ENCODE results near the gene INCA1.

Gene INCA1

GRCh38 chr17:4969551-4970173, 27.7 kb downstream of the INCA1 start:
- DNase-seq, result no peak

GRCh38 chr17:4969047-4969550, 28.2 kb downstream of the INCA1 start:
- DNase-seq, result no peak

- no peak for DNase-seq
These were observed 28.8 kb downstream of the INCA1 start for GRCh38 chr17:4968486-4969046.

- DNase-seq, result peak; percentile 93
These were observed 29.5 kb downstream of the INCA1 start, which contains the start of gene SPAG7 for GRCh38 chr17:4967539-4968485. SPAG7 (minus strand) TSS chr17:4967817; CDS start chr17:4967804, 13 bp downstream.

GRCh38 chr17:4966844-4967538, 30.3 kb downstream of the INCA1 start:
- peak; percentile 92 for DNase-seq

DNA sequence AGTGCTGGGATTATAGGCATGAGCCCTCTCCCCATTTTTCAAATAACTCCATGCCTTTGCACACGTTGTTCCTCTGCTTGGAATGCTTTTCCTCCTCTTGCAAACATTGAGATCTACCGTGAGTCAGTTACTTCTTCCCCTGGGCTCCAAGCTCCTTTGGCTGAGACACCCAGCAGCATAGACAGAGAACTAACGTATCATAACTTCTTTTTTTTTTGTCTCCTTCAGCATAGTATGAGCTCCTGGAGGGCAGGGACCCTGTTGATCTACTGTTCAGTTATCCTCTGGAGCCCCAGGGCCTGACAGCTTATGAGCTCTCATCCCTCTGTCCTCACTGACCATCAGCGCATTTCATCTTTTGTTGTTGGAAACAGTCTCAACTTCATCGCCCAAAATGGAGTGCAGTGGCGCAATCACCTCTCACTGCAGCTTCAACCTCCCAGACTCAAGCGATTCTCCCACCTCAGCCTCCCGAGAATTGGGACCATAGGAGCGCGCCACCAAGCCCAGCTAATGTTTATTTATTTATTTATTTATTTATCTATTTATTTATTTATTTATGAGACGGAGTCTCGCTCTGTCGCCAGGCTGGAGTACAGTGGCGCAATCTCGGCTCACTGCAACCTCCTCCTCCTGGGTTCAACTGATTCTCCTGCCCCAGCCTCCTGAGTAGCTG, 31.9 kb downstream of the INCA1 start:
- no peak for DNase-seq

GRCh38 chr17:4960279-4960922, 36.9 kb downstream of the INCA1 start:
- DNase-seq, result no peak

GRCh38 chr17:4959261-4959965, 37.9 kb downstream of the INCA1 start:
- DNase-seq, result no peak

- no peak for DNase-seq
These were observed 39.2 kb downstream of the INCA1 start for GRCh38 chr17:4958102-4958501.

- no peak for DNase-seq
These were observed 40.7 kb downstream of the INCA1 start for GRCh38 chr17:4956493-4957061.

DNA sequence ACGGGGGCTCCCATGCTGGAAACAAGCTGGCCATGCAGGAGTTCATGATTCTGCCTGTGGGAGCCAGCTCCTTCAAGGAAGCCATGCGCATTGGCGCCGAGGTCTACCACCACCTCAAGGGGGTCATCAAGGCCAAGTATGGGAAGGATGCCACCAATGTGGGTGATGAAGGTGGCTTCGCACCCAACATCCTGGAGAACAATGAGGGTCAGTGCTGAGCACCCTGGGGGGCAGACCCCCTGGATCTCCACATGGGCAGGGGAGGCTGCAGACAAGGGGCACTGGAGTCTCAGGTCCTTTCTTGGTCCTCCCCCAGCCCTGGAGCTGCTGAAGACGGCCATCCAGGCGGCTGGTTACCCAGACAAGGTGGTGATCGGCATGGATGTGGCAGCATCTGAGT, 42.2 kb downstream of the INCA1 start:
- DNase-seq, result no peak

DNA sequence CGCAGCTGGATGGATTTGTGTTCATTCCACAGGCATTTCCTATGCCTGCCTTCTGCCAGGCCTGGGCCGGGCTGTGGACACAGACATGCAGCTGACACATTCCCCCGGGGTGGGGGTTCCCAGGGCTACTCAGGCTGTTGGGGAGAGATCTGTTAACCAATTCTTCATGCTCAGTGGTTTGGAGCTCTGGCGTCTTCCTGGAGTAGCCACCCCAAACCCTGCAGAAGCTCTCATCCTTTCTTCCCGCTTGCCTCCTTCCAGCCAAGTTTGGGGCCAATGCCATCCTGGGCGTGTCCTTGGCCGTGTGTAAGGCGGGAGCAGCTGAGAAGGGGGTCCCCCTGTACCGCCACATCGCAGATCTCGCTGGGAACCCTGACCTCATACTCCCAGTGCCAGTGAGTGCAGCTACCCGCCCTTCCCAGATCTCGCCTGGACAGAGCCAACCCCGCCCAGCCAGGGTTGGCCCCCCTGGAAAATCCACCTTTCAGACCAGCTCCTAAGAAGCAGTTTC, 43.8 kb downstream of the INCA1 start:
- DNase-seq, result no peak

DNA sequence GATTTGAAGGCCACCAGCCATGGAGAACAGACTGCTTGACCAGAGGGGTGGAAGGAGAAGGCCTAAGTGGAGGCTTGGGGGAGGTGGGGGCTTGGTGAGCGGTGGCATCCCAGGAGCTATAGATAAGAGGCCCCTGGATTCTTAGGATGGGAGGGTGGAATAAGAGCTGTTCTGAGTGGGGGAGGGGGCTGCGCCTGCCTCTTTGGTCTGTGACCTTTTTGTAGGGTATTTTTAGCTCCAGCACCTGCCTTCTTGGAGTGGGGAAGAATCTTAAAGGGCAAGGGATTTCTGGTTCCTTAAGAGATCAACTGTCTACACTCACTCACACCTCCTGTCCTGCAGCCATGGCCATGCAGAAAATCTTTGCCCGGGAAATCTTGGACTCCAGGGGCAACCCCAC, 45.8 kb downstream of the INCA1 start:
- no peak for DNase-seq

GRCh38 chr17:4950746-4951204, 46.5 kb downstream of the INCA1 start, which contains the start of gene ENO3:
ENO3 (plus strand) TSS chr17:4951119; CDS start chr17:4951830, 711 bp downstream.
- no peak for DNase-seq

GRCh38 chr17:4950075-4950745, 47.1 kb downstream of the INCA1 start:
- DNase-seq, result peak; percentile 51

DNA sequence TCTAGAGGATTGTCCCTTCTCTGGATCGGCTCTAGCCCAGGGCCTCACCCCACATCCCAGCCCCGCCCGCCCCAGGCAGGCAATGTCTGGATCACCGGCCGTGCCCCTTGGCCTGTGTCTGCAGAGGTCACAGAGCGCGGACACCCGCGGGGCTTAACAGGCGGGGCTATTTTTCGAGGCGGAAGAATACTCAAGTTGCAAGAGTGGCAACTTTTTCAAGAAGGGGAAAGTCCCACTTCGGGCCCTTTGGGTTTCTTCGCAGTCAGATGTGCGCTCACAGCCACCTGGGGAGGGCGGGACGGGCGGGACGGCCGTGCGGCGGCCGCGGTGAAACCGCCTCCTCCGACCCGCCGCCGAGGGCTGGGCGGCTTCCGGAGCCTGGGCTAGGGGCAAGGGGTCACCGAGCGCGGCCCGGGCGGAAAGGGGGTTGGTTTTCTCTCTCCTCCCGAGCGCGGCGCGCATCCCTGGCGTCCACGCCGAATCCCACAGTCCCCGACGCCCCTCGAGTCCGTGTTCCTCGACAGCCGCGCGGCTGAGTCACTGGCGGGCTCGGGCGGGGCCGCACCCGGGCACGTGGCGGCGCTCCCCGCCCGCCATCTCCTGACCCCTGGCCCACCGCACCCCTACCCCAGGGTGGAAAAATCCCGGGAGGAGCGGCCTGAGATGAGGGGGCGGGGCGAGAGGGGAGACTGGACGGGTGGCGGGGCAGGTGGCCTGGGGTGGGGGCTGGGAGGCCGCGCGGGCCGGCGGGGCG, 47.8 kb downstream of the INCA1 start:
- DNase-seq, result peak; percentile 68

GRCh38 chr17:4948931-4949320, 48.4 kb downstream of the INCA1 start:
- DNase-seq, result peak; percentile 67

GRCh38 chr17:4948166-4948930, 49.0 kb downstream of the INCA1 start, which contains the start of gene PFN1:
PFN1 (minus strand) TSS chr17:4948530; CDS start chr17:4948394, 136 bp downstream.
- peak; percentile 89 for DNase-seq

All from activated effector memory CD4-positive, alpha-beta T cell treated with Interleukin-2 at 50 U/mL for 16 hours (primary cell).